Neural progenitor cell (in vitro differentiated cells): ENCODE results near the gene TMEM250. TPM values are rescaled to one million over a fixed set of nuclear protein-coding genes. Genes with fewer than 3 reads are reported as not detected.

Source experiments
- DNase-seq: peaks from one replicate; pipeline ENCODE4 v3.0.0-alpha.2; 2016; ENCODE audit warnings: low spot score
- H2AFZ ChIP-seq: fragments of 200-600 bp; sonication (generic); replicated peaks from 2 replicates; pipeline ENCODE4 v1.6.1; 2016; ENCODE audit warnings: antibody characterized with exemption
- H3F3A ChIP-seq: fragments of 200-600 bp; sonication (generic); 2 replicates; pipeline ENCODE4 v1.6.1; 2016; ENCODE audit warnings: antibody characterized with exemption, low read depth
- H3K27ac ChIP-seq: fragments of 200-600 bp; sonication (generic); 2 replicates; pipeline ENCODE4 v1.5.1; 2016; ENCODE audit warnings: mild to moderate bottlenecking
- H3K27me3 ChIP-seq: fragments of 200-600 bp; sonication (generic); 2 replicates; pipeline ENCODE4 v1.6.1; 2016; ENCODE audit warnings: mild to moderate bottlenecking, moderate library complexity
- H3K36me3 ChIP-seq: fragments of 200-600 bp; sonication (generic); 2 replicates; pipeline ENCODE4 v1.5.1; 2016
- H3K4me1 ChIP-seq: fragments of 200-600 bp; sonication (generic); 2 replicates; pipeline ENCODE4 v1.6.1; 2016; ENCODE audit warnings: mixed run types
- H3K4me2 ChIP-seq: fragments of 200-600 bp; sonication (generic); 2 replicates; pipeline ENCODE4 v1.6.1; 2016
- H3K4me3 ChIP-seq: fragments of 200-600 bp; sonication (generic); 2 replicates; pipeline ENCODE4 v1.5.1; 2016
- H3K79me2 ChIP-seq: fragments of 200-600 bp; sonication (generic); 2 replicates; pipeline ENCODE4 v1.6.1; 2016; ENCODE audit warnings: low read depth
- H3K9ac ChIP-seq: fragments of 200-600 bp; sonication (generic); 2 replicates; pipeline ENCODE4 v1.6.1; 2016
- H3K9me3 ChIP-seq: fragments of 200-600 bp; sonication (generic); 2 replicates; pipeline ENCODE4 v1.5.1; 2016; ENCODE audit warnings: low read depth
- H4K20me1 ChIP-seq: fragments of 200-600 bp; sonication (generic); 2 replicates; pipeline ENCODE4 v1.6.1; 2016; ENCODE audit warnings: low read depth
- H3K27ac Mint-ChIP-seq: 3 replicates; pipeline ENCODE4 v1.8.0; 2021; ENCODE audit warnings: mixed read lengths
- H3K27me3 Mint-ChIP-seq: 2 replicates; pipeline ENCODE4 v1.8.0; 2022; ENCODE audit warnings: low read depth, mild to moderate bottlenecking, inconsistent platforms, moderate library complexity, mixed read lengths; ENCODE audit not compliant: insufficient read depth
- H3K36me3 Mint-ChIP-seq: 3 replicates; pipeline ENCODE4 v1.8.0; 2021; ENCODE audit warnings: mixed read lengths
- H3K4me1 Mint-ChIP-seq: 3 replicates; pipeline ENCODE4 v1.8.0; 2021; ENCODE audit warnings: mixed read lengths
- H3K4me3 Mint-ChIP-seq: 3 replicates; pipeline ENCODE4 v1.8.0; 2021; ENCODE audit warnings: mild to moderate bottlenecking, moderate library complexity, mixed read lengths
- H3K9me3 Mint-ChIP-seq: 3 replicates; pipeline ENCODE4 v1.8.0; 2020; ENCODE audit warnings: mixed read lengths
- EZH2 ChIP-seq: fragments of 200-600 bp; sonication (generic); IDR thresholded peaks from 2 replicates; pipeline ENCODE4 v1.6.1; 2017; ENCODE audit warnings: antibody characterized with exemption, mild to moderate bottlenecking, moderate library complexity
- EZH2phosphoT487 ChIP-seq: fragments of 200-600 bp; sonication (generic); IDR thresholded peaks from 2 replicates; pipeline ENCODE4 v1.6.1; 2017; ENCODE audit warnings: antibody characterized with exemption
- total RNA-seq: library from RNA; depleted of rRNA; stranded (reverse); fragments of >200 nt; gene quantifications from 2 replicates; pipeline ENCODE4 v1.2.3, GENCODE V29; 2015; ENCODE audit warnings: low replicate concordance
- TF ChIP-seq, protein P1 (sequence below): fragments of 200-600 bp; sonication (generic); IDR thresholded peaks from 2 replicates; pipeline ENCODE4 v1.5.1; 2017; ENCODE audit warnings: antibody characterized with exemption, mild to moderate bottlenecking

The TMEM250 gene
- total RNA-seq, 1 donor from 2014 or later = 16.3 TPM

DNA sequence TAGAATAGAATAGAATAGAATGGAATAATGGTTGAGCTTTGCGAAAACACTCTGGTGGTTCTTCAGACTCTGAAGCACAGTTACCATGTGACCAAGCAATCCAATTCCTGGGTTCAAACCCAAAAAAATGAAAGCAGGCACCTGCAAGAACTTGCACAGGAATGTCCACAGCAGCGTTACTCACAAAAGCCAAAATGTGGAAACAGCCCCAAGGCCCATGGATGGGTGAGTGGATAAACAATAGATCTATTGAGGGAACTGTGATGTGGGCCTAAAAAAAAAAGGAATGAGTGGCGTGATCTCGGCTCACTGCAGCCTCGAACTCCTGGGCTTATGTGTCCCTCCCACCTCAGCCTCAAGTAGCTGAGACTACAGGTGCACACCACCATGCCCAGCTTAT lies 21.4 kb upstream of the TMEM250 start:
- no peak overlapping the region for H3K9ac ChIP-seq
- peaks cover 13% of the 10 kb centered on the region for H3K27me3 ChIP-seq
- no peak overlapping the region for H3K27ac ChIP-seq
- no peaks in the 10 kb centered on the region for H4K20me1 ChIP-seq
- H3K36me3 ChIP-seq = no peaks in the 10 kb centered on the region
- Mint-ChIP-seq H3K4me1 (peaks cover 16% of the 10 kb centered on the region), H3K27me3 (peaks cover 16% of the 10 kb centered on the region), H3K9me3 (no peaks in the 10 kb centered on the region), H3K4me3 (no peak overlapping the region), H3K27ac (no peak overlapping the region), H3K36me3 (no peaks in the 10 kb centered on the region)
- TF ChIP-seq EZH2phosphoT487 = no peak
- TF ChIP-seq EZH2 = no peak
- TF ChIP-seq, protein P1, sequence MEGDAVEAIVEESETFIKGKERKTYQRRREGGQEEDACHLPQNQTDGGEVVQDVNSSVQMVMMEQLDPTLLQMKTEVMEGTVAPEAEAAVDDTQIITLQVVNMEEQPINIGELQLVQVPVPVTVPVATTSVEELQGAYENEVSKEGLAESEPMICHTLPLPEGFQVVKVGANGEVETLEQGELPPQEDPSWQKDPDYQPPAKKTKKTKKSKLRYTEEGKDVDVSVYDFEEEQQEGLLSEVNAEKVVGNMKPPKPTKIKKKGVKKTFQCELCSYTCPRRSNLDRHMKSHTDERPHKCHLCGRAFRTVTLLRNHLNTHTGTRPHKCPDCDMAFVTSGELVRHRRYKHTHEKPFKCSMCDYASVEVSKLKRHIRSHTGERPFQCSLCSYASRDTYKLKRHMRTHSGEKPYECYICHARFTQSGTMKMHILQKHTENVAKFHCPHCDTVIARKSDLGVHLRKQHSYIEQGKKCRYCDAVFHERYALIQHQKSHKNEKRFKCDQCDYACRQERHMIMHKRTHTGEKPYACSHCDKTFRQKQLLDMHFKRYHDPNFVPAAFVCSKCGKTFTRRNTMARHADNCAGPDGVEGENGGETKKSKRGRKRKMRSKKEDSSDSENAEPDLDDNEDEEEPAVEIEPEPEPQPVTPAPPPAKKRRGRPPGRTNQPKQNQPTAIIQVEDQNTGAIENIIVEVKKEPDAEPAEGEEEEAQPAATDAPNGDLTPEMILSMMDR = no peak
- no peak overlapping the region for H2AFZ ChIP-seq
- H3K79me2 ChIP-seq = no peaks in the 10 kb centered on the region
- no peak for DNase-seq
- H3K4me3 ChIP-seq = no peak overlapping the region
- H3K9me3 ChIP-seq = no peaks in the 10 kb centered on the region
- H3F3A ChIP-seq = no peaks in the 10 kb centered on the region
- H3K4me2 ChIP-seq = no peak overlapping the region
- peaks cover 10% of the 10 kb centered on the region for H3K4me1 ChIP-seq

GRCh38 chr9:136138566-136138965 lies 19.9 kb upstream of the TMEM250 start:
- H3K36me3 ChIP-seq = no peaks in the 10 kb centered on the region
- peaks cover 21% of the 10 kb centered on the region for H3K4me1 Mint-ChIP-seq
- no peak overlapping the region for H3K4me2 ChIP-seq
- TF ChIP-seq EZH2 = no peak
- TF ChIP-seq, protein P1 = peak; percentile 73
- H2AFZ ChIP-seq = no peak overlapping the region
- no peak overlapping the region for H3K9ac ChIP-seq
- no peak overlapping the region for H3K4me3 ChIP-seq
- peaks cover 28% of the 10 kb centered on the region for H3K27me3 ChIP-seq
- no peak overlapping the region for H3K4me3 Mint-ChIP-seq
- H3K79me2 ChIP-seq = no peaks in the 10 kb centered on the region
- H3K27ac Mint-ChIP-seq = no peak overlapping the region
- peaks cover 24% of the 10 kb centered on the region for H3K27me3 Mint-ChIP-seq
- H3K9me3 Mint-ChIP-seq = no peaks in the 10 kb centered on the region
- DNase-seq = peak; percentile 91
- H3F3A ChIP-seq = peaks cover 7% of the 10 kb centered on the region
- no peaks in the 10 kb centered on the region for H3K36me3 Mint-ChIP-seq
- H3K27ac ChIP-seq = no peak overlapping the region
- no peaks in the 10 kb centered on the region for H4K20me1 ChIP-seq
- peaks cover 14% of the 10 kb centered on the region for H3K4me1 ChIP-seq
- H3K9me3 ChIP-seq = no peaks in the 10 kb centered on the region

DNA sequence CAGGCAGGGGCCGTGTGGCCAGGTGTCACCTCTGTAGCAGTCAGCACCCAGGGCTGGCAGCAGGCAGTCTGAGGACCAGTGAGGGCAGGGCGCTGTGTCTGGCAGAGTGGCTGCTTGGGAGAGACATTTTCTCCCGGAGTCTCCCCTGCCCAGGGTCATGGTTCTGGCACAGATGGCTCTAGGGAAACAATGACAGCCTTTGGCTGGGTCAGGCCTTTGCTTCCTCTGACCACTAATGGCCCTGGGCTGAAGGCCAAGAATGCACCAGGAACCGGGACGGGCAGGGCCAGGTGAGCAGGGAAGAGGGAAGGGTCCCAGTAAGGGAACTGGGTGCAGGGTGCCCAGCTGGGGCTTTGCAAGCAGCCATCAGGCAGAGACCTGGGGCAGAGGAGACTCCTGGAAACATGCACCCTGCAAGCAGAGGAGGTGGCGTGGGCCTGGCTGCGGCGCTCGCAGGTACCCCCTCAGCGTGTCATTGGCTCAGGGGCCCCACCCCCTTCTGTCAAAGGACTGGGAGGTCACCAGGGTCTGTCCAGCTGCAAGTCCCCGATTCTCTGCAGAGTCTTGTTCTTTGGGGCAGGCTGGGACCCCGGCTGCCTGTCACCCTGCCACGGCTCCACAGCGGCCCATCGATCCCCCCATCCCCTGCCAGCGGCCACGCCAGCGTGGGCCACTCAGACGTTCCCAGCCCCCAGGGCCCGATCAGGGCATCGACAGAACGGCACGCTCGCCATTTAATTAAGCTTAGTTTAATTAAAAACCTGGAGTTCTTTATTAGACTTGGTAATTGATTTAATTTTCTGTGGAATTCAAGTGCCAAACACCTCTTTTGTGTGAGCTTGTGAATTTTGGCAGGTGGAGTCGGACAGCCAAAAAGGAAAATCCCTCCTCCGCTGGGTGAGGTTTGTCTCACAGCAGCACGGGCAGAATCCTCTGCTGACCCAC lies 18.9 kb upstream of the TMEM250 start:
- no peaks in the 10 kb centered on the region for H3K9me3 ChIP-seq
- H3K36me3 Mint-ChIP-seq = no peaks in the 10 kb centered on the region

More for the DNA sequence above, 18.9 kb upstream of the TMEM250 start:
- H3K4me1 Mint-ChIP-seq = peaks cover 21% of the 10 kb centered on the region
- H3K4me3 Mint-ChIP-seq = no peak overlapping the region
- no peak overlapping the region for H2AFZ ChIP-seq
- H3K4me2 ChIP-seq = no peak overlapping the region
- H3K9me3 Mint-ChIP-seq = no peaks in the 10 kb centered on the region
- peaks cover 7% of the 10 kb centered on the region for H3F3A ChIP-seq
- no peak overlapping the region for H3K27ac ChIP-seq
- peaks cover 24% of the 10 kb centered on the region for H3K27me3 Mint-ChIP-seq
- H3K36me3 ChIP-seq = no peaks in the 10 kb centered on the region
- H3K4me1 ChIP-seq = peaks cover 9% of the 10 kb centered on the region
- peaks cover 35% of the 10 kb centered on the region for H3K27me3 ChIP-seq
- no peak overlapping the region for H3K4me3 ChIP-seq
- no peak overlapping the region for H3K9ac ChIP-seq
- H3K27ac Mint-ChIP-seq = no peak overlapping the region
- H4K20me1 ChIP-seq = no peaks in the 10 kb centered on the region
- DNase-seq = no peak
- TF ChIP-seq, protein P1 = no peak
- no peak for TF ChIP-seq EZH2phosphoT487
- no peak for TF ChIP-seq EZH2
- H3K79me2 ChIP-seq = no peaks in the 10 kb centered on the region
